GM18519 (cell line): ENCODE results near the gene ADAMTS1.
"Not testable (repeated sequence)": the region's sequence is repeated elsewhere in the genome, so short reads cannot be mapped to it uniquely, and the experiment has no call there.

Experiments
- ATAC-seq: cut with Tn5 transposase; IDR thresholded peaks from one replicate; pipeline ENCODE4 v1.9.1; 2021; ENCODE audit warnings: mild to moderate bottlenecking, moderate library complexity; ENCODE audit not compliant: unreplicated experiment, low FRiP score

ADAMTS1 gene

DNA sequence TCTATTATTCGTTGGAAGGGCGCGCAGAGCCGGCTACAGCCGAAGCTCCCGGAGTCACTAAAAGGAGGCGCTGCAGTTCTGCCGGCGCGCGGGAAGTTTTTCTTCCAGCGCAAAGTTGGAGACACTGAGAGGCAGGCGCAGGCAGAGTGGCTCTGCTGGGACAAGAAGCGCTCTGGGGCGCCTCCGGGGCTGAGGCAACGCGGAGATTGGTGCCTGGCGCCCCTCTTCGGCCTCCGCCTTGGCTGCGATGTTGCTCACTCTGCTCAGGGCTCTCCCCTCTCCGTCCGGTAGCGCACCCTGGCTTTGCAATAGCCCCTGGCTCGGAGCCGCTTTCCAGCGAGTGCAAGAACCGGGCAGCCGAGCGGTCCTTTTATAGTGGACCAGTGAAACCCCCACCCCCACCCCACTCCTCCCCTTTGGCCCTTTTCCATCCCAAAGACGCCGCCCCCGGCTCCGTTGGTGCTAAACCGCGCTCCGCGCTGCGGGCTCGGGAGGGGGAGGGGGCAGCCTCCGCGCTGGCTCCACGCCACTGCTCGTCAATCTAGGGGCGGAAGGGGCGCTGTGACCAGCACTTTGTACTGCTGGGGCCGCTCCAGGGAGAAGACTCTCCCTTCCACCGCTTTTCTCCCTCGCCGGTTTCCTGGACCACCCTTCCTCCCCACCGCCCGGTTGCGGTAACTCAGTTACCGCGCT, at the start of gene ADAMTS1:
TSS of gene ADAMTS1 (minus strand) at position 344 of the 693 bp plus-strand sequence. CDS start 455 bp downstream, outside the sequence.
- no peak for ATAC-seq

DNA sequence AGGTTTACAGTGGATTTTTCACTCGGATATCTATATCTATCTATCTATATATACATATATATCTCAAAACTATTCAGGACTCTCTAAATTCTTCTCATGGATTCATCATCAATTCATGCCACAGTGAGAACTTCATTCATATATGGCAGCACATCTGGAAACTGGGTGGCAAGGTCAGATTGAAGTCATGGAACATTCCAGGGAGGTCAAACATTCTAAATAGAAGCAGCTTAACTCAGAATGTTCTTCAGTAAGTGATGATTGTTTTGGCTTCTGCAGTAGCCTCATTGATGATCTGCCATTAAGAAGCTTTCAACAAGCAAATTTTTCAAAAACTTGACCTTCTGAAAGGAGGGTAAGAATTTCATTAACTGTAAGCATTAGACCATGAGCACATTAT, 46.9 kb upstream of the ADAMTS1 start:
- no peak for ATAC-seq

DNA sequence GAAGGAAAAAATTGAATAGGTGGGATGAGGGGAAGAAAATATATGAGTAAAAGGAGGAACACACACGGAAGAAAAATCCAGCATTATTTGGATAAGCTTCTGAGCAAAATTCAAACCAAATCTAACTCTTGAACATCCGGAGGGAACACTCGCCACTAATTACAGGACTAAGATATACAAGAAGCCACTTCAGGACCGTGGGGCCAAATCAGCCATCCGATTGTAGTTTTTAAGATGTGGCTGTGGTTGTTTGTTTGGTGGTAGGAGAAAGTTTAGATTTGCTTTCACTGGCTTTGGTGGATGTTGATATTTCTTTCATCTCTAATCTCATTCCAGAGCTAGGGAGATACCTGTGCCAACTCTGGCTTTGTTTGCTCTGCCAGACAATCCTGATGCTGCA, 43.7 kb upstream of the ADAMTS1 start:
- no peak for ATAC-seq

DNA sequence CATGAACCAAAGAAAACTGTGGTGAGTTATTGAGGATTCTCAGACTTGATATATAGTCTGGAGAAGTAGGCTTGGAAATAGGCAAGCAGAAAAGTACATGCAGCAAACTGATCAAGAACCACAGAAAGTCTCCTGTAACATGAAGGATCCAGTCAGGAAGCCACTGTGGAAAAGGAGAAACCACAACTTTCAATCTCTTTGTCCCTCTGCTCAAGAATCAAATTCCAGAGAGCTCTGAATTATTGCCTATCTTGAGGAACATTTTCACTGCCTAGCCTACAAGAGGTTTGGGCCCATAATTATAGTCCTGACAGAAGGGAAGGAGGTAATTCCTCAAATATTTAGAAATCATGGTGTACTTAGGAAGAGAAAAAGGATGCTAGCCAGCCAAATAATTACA, 43.0 kb upstream of the ADAMTS1 start:
- ATAC-seq: no peak

DNA sequence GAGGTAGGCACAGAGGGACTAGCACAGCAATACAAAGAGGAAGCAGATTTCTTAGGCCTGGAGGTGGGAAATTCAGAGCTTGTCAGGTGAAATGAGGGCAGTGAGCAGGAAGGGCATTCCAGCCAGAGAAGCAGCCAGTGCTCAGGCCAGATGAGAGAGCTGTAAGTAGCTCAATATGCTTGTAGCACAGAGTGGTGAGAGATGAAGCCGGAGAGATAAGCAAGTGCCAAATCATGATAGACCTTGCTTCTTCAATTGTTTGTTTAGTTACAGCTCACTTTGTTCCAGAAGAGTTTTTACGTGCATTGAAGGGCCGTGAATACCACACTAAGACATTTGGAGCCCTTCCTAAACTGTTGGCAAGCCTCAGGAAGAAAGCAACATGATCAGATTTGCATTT, 42.0 kb upstream of the ADAMTS1 start:
- ATAC-seq: no peak

DNA sequence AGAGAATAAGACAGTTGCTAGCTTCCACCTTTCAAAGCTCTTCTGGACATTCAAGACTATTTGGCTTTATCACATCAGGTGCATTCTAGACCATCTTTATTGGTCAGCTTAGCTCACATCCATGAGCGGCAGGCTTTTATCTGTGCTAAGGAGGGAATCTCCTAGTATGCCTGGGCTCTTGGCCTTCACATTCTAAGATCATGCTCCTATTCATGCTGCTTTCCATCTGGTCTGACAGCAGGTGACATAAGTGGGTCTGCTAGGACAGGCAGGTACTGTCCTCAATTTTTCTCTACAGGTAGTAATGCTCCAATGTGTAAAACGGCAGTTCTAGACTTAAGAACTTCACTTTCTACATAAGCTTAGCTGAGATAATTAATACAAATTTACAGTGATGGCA, 39.2 kb upstream of the ADAMTS1 start:
- no peak for ATAC-seq

DNA sequence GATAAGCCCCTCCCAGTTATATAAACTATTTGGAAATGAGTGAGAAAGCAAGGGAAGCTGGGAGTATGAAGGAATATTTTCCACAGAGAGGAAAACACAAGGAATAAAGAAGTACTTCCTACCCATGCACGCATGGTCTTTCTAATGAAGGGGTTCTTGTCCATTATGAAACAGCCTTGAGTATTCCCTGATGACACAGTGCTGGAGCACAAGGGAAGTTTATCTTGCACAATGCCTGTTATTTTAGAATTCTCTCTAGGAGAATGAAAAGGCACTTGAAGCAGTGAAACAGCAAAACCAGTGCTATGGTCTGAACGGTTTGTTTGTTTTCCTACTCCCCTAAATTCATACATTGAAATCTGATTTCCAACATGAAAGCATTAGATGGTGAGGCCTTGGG, 38.6 kb upstream of the ADAMTS1 start:
- ATAC-seq: no peak

DNA sequence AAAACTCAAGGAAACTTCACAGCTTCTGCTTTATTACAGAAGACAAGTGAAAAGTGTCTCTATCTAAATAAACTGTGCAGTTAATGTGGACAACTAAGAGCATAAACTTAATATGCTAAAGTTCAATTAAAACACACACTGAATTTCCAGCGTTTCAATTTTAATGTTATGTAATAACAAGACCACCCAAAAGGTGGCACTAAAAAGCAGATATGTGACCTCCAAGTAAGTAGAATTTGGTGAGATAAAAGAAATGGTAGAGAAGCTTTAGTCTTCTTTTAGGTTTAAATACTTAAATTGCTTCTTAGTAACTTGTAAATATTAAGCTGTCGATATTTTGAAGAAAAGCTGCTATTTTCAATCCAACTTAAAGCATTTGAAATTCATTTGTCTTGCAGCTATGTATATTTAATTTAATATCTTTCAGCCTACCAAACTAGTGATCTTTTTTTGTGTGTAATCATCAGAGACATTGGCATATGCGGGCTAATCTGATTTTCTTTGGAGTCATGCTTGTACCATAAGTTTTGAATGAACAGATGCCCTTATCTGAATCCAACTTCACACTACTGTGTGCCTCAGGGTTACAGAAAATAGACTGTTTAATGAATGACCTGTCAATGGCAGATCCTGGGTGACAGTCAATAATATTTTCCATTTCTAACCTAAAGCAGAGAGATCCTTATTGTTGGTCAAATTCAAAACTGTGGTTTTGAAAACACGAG, 36.5 kb upstream of the ADAMTS1 start:
- no peak for ATAC-seq

DNA sequence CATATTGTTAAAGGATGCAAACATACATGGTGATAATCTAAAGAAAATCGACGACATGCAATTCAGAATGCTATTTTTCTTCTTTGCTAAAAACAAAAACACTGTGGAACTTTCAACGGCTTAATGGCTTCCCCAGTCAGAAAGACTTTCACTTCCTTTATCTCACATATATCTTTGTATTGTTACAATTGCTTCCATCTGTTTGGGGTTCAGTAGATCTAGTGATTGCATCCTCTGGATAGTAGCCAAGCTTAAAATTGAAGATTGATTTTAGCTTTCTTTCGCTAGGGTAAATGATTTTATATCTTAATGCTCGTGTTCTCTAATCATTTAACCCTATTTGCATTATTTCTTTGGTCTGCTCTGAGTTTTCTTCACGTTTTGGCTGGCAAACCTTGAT, 31.8 kb upstream of the ADAMTS1 start:
- ATAC-seq: no peak

DNA sequence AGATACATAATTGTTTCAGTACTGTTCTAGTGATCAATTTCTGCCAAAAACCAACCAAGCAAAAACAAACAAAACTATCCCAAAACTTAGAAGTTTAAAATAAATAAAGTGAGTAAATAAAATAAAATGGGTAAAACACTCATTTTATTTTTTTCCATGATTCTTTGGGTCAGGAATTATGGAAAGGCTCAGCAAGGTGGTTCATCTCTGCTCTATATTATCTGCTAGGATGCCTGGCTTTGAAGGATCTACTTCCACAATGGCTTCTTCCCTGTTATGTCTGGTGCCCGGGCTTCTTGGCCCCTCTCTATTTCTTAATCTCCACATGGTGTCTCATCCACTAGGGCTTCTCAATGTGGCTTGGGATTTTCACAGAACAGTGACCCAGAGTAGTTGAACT, 29.1 kb upstream of the ADAMTS1 start:
- no peak for ATAC-seq

DNA sequence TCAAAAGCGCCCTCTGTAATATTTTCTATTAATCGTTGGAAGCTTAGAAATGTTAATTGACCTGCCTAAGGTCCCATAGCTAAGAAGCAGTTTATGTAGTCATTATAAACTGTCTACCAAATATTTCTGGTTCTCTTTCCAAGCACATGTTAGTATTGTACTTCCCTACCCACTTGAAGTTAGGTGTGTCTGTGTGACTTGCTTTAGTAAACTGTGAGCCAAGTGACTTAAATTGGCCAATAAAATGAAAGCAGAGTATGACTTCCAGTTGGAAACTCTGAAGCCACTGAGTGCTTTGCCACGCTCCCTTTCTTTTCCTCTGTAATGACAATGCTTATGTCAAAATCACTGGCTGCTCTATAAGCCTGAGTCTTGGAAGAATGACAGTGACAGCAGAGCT, 20.6 kb upstream of the ADAMTS1 start:
- no peak for ATAC-seq

DNA sequence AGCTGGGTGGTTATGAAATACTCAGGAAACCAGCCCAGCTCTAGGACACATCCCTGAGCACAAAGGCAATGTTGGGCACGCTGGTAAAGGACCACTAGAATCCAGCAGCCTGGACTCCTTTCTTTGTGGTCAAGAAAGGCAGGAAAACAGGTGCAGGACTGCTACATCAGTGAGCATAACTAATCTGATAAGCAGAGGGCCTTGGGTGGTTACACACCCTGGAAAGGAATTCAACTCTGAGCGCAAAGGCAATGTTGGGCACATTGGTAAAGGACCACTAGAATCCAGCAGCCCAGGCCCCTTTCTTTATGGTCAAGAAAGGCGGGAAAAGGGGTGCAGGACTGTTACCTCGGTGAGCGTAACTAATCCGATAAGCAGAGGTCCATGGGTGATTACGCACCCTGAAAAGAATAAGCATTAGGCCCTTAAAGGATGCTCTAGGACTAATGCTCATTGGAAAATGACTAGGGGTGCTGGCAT, 11.7 kb upstream of the ADAMTS1 start:
- not testable (repeated sequence) for ATAC-seq

DNA sequence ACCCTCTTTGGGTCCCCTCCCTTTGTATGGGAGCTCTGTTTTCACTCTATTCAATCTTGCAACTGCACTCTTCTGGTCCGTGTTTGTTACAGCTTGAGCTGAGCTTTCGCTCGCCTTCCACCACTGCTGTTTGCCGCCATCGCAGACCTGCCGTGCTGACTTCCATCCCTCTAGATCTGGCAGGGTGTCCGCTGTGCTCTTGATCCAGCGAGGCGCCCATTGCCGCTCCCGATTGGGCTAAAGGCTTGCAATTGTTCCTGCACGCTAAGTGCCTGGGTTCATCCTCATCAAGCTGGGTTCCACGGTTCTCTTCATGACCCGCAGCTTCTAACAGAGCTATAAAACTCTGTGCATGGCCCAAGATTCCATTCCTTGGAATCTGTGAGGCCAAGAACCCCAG, 9.5 kb upstream of the ADAMTS1 start:
- ATAC-seq: not testable (repeated sequence)

DNA sequence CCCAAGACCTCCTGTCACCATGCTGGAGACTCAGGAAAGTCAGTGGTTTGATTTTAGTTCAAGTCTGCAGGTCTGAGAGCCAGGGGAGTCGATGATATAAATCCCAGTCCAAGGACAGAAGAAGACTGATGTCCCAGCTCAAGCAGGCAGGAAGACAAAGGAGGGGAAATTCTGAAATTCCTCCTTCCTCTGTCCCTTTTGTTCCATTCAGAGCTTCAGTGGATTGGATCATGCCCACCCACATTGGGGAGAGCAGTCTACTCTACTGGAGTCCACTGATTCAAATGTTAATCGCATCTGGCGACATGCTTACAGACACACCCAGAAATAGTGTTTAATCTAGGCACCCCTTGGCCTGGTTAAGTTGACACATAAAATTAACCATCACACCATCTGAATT, 7.2 kb upstream of the ADAMTS1 start:
- ATAC-seq: no peak

DNA sequence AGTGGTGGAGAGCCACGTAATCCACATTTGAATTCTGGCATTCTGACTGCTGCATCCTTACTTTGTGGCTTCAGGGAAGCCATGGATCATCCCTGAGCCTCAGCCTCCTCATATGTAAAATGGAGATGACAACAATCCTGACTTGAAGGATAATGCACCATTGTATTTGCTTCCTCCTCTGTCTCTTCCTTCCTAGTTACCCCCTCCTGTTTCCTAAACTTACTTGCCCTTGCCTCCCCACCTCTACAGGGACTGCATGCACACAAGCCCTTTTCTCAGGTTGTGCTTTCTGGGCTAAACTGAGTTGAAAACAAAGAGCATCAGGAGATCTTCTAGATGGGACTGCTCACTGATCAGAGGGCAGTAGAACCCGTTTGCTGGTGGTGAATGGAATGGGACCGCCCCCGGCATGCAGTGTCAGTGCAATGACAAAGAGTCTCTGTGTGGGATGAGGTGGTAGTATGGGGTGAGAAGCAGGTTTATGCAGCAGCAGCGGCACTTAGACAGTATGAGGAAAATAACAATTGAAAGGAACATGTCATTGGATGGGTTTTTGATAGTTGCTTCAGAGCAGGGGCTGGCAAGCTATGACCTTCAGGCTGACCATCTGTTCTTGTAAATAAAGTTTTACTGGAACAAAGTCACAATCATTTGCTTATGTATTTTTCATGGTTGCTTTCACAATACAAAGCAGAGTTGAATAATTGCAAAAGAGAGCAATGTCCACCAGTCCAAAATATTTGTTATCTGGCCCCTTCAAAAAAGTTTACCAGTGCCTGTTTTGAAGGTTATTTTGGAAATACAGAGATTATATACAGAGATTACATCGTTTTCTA, 6.1 kb upstream of the ADAMTS1 start:
- no peak for ATAC-seq

DNA sequence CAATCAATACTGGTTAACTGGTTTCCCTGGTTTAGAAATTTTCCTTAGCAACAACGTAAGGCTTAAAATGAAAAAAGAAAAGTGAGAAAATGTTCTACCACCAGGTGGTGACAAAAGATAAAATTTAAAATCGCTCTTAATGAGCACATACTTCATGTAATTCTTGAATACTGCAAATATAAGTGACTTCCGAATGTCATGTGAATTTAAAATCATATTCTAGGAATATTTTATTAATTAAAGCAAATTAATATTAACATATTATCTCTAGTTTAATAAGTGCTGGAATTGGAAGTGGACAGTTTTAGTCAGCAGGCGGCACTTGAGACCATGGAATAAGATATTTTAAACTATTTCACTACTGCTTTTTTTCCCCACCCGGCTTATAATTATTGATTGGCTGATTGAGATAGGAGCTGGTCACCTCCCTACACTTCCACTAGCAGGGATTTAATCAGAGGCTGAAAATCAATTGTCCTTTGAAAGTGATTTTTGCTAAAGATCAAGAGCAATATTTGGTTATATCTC, 5.0 kb upstream of the ADAMTS1 start:
- no peak for ATAC-seq

DNA sequence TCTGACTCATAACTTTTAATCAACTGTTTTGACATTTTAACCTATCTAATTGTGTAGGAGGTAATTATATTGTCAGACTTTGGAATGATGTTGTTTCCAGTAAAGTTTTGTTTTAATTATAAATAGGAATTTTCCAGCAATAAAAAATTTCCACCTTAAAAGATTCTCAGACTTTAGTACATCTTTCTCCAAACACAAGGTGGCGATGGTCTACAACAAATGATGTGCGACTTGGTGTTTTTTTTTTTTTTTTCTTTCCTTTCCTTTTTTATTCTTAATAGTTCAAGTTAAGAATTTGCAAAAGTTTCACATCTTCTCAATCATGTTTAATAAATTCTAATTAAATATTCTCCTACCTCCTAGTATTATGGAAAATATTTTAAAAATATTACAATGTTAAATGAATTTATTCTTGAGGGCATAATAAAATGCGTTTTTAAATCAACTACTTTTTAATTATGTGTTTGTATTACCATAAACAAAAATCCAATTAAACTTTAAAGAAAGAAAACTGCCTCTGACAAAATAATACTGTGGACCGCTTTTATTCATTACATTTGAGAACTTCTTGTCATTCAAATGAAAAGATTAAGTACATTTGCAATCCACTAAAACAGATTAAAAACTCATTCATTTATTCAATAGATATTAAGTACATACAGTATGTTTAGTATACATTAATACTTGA, 4.4 kb upstream of the ADAMTS1 start:
- ATAC-seq: no peak

DNA sequence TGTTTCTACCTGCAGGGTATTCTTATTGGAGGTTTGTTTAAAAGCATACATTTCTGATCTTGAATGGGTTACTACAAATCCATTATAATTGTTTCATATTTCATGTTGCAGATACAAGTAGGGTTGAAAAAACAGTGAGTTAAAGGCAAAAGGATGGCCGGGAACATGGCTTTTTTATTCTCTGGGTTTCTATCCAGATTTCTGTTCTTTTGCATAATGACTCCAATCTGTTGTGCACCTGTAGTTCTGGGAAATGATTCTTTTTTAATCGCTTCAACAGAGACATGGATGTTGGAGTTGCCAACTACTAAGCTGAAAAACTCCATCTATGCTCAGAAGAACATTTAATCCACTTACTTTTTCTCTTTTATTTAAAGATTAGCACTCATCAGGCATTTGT, 2.7 kb upstream of the ADAMTS1 start:
- no peak for ATAC-seq

DNA sequence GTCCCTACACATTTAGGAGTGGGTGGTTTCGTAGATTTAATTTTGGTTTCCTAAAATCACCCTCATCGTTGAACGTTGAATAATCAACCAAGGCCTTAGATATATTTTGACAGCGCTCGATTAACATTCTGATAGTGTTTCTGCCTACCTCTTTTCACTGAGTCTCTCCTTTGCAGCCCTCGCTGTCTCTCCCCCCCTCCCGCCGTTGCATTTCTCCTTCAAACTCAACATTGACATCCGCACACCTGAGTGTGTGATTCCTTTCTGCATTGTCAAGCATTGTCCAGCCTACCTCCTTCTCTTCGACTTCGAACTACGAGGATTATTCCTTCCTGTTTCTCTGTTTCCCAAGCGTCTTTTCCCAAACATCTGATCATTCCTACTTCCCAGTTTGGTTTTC, 1.8 kb upstream of the ADAMTS1 start:
- ATAC-seq: no peak
